AG09319 (cell line): Measurements from ENCODE around the gene NAGK.

Experiments used
- DNase-seq: peaks from one replicate; pipeline ENCODE4 v3.0.0-alpha.2; 2010; ENCODE audit warnings: low read depth; ENCODE audit errors: extremely low read depth
- TF ChIP-seq, protein P1 (sequence below): IDR thresholded peaks from 2 replicates; pipeline ENCODE4 v1.5.1; 2011; ENCODE audit warnings: low read depth, mild to moderate bottlenecking, inconsistent platforms, low read length, moderate library complexity

Gene NAGK

DNA sequence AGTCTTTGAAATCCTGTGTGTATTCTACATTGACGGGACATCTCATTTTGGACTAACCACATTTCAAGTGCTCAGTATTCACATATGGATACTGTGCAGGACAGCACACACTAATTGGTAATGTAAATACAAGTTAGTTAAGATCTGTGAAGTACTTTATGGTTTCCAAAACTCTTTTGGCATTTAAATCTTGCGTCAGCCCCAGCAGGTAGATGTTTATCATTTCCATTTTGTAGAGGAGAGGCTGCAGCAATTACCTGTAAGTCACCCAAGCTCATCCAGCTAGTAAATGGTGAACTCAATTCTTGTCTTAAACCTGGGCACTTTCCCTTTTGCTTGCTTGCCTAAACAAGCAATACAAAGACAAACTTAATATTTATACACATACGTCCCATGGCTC is 1.6 kb upstream of the NAGK start:
- TF ChIP-seq, protein P1, sequence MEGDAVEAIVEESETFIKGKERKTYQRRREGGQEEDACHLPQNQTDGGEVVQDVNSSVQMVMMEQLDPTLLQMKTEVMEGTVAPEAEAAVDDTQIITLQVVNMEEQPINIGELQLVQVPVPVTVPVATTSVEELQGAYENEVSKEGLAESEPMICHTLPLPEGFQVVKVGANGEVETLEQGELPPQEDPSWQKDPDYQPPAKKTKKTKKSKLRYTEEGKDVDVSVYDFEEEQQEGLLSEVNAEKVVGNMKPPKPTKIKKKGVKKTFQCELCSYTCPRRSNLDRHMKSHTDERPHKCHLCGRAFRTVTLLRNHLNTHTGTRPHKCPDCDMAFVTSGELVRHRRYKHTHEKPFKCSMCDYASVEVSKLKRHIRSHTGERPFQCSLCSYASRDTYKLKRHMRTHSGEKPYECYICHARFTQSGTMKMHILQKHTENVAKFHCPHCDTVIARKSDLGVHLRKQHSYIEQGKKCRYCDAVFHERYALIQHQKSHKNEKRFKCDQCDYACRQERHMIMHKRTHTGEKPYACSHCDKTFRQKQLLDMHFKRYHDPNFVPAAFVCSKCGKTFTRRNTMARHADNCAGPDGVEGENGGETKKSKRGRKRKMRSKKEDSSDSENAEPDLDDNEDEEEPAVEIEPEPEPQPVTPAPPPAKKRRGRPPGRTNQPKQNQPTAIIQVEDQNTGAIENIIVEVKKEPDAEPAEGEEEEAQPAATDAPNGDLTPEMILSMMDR, result no peak
- DNase-seq, result no peak

- no peak for DNase-seq
Measured at GRCh38 chr2:71067567-71068217, 756 bp upstream of the NAGK start.

DNA sequence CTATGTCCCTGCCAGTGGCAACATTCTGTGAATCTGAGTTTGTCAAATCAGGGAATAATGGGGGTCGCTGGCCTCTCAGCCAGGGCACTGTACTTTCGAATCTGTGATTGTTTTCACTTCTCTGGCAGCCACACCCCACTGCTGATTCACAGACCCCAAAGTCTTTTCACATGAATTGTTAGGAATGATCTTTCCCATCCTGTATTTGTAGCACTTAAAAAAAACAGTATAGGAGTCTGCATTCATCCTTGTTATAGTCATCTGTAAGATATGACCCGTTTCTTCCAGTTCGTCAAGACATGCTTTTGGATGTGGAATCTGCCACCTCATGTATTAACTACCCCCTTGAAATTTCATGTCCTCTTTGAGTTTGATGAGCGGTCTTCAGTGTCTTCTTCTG is 928 bp downstream of the NAGK start:
- TF ChIP-seq, protein P1, result no peak
- no peak for DNase-seq

More at GRCh38 chr2:71067567-71068217, 756 bp upstream of the NAGK start:
- TF ChIP-seq, protein P1, result no peak

DNA sequence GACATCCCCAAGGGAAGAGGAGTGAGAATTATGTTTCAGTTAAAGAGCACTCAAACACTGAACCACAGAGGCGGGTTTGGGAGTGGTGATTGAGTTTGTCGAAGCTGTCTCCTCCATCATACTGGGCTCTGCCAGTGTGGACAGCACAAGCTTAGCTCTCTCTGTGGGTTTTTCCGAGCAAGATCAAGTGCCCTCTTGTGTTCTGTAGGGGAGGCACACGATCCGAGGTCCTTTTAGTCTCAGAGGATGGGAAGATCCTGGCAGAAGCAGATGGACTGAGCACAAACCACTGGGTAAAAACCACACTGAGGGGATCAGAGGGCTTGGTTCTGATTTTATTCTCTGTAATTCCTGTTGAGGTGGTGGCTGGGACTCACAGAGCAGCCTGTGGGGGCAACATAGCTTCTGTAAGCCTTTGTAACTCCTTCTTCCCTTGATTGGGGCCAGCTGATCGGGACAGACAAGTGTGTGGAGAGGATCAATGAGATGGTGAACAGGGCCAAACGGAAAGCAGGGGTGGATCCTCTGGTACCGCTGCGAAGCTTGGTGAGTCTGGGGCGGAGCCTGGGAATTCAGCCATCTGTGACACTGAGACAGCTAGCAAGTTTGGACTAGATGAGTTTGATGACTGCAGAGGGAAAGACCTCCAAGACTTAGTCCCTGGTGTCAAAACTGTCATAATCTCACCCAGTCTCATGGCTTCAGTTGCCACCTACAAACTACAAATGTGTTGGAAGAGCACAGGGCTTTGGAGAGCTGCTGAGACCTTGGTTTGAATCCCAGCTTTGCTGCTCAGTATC is 2.0 kb downstream of the NAGK start:
- TF ChIP-seq, protein P1, result peak; percentile 39
- peak; percentile 7 for DNase-seq

- no peak for DNase-seq
- TF ChIP-seq, protein P1, result no peak
Measured at GRCh38 chr2:71071681-71072398, 3.4 kb downstream of the NAGK start.

DNA sequence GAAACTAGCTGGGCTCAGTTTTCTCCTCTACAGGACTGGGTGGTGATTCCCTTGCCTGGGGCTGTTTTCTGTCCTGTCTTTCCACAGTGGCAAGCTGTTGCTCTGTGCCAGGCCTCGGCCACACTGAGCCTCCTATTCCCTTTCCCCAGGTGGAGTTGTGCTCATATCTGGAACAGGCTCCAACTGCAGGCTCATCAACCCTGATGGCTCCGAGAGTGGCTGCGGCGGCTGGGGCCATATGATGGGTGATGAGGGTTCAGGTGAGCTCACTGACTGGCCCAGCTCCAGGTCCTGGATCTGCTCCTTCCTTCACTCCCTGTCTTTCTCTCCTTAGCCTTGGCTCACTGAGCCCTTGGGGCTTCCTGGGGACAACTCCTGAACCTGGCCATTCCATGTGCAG is 4.0 kb downstream of the NAGK start:
- no peak for DNase-seq
- TF ChIP-seq, protein P1, result no peak

DNA sequence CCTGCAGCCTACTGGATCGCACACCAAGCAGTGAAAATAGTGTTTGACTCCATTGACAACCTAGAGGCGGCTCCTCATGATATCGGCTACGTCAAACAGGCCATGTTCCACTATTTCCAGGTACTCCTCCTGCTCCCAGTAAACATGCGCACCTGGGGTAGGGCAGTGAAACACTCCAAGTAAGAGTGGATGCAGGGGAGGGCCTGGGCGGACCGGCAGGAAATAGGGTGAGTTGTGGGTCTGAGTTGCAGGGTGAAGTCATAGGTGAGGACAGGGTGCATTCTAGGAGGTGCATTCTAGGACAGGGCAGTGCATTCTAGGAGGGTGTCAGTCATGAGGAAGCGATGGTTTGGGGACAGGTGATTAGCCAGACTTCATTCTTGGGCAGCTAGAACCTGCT is 5.0 kb downstream of the NAGK start:
- TF ChIP-seq, protein P1, result no peak
- DNase-seq, result no peak
